ENCODE results near the gene SLC35F6.

SLC35F6 gene

GRCh38 chr2:26772064-26773001 lies 8.2 kb downstream of the SLC35F6 start:
- TF ChIP-seq CTCF (IDR thresholded peaks at IDR 0.05; ENCODE audit: insufficient read depth, low read depth, low read length, missing control alignments): no peak
- H3K4me3 ChIP-seq (ENCODE audit: low read depth, low read length): no peak overlapping the region
- no peak for DNase-seq (ENCODE audit: low read depth)

- H3K4me3 ChIP-seq (ENCODE audit: low read depth, low read length): no peak overlapping the region
- no peak for DNase-seq (ENCODE audit: low read depth)
- no peak for TF ChIP-seq CTCF (IDR thresholded peaks at IDR 0.05; ENCODE audit: insufficient read depth, low read depth, low read length, missing control alignments)
These were observed 12.2 kb downstream of the SLC35F6 start for GRCh38 chr2:26776195-26776800.

DNA sequence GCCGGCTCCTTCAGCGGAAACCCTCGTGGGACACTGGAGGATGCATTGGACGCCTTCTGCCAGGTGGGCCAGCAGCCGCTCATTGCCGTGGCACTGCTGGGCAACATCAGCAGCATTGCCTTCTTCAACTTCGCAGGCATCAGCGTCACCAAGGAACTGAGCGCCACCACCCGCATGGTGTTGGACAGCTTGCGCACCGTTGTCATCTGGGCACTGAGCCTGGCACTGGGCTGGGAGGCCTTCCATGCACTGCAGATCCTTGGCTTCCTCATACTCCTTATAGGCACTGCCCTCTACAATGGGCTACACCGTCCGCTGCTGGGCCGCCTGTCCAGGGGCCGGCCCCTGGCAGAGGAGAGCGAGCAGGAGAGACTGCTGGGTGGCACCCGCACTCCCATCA lies 14.0 kb downstream of the SLC35F6 start:
- DNase-seq (ENCODE audit: low read depth): no peak
- TF ChIP-seq CTCF (IDR thresholded peaks at IDR 0.05; ENCODE audit: insufficient read depth, low read depth, low read length, missing control alignments): no peak
- no peak overlapping the region for H3K4me3 ChIP-seq (ENCODE audit: low read depth, low read length)

DNA sequence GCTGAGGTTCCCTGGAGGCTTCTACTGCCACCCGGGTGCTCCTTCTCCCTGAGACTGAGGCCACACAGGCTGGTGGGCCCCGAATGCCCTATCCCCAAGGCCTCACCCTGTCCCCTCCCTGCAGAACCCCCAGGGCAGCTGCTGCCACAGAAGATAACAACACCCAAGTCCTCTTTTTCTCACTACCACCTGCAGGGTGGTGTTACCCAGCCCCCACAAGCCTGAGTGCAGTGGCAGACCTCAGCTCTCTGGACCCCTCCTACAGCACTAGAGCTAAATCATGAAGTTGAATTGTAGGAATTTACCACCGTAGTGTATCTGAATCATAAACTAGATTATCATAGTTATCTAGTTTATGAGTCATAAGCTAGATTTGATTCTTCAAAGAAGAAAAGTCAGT lies 14.4 kb downstream of the SLC35F6 start:
- DNase-seq (ENCODE audit: low read depth): no peak
- no peak overlapping the region for H3K4me3 ChIP-seq (ENCODE audit: low read depth, low read length)
- no peak for TF ChIP-seq CTCF (IDR thresholded peaks at IDR 0.05; ENCODE audit: insufficient read depth, low read depth, low read length, missing control alignments)

DNA sequence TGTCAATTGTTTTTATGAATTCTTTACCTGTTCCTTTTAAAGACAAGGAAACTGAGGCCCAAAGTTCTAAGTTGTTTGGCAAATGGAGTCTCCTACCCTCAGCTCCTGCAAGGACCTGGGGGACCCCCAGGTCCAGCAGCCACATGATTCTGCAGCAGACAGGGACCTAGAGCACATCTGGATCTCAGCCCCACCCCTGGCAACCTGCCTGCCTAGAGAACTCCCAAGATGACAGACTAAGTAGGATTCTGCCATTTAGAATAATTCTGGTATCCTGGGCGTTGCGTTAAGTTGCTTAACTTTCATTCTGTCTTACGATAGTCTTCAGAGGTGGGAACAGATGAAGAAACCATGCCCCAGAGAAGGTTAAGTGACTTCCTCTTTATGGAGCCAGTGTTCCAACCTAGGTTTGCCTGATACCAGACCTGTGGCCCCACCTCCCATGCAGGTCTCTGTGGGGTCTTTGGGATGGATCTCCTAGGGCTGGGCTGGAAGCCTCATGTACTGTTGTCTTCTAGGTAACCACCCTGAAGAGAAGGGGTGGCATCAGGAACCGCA lies 16.2 kb downstream of the SLC35F6 start:
- no peak for TF ChIP-seq CTCF (IDR thresholded peaks at IDR 0.05; ENCODE audit: insufficient read depth, low read depth, low read length, missing control alignments)
- DNase-seq (ENCODE audit: low read depth): no peak
- no peak overlapping the region for H3K4me3 ChIP-seq (ENCODE audit: low read depth, low read length)

GRCh38 chr2:26782876-26783704 lies 19.0 kb downstream of the SLC35F6 start:
- TF ChIP-seq CTCF (IDR thresholded peaks at IDR 0.05; ENCODE audit: insufficient read depth, low read depth, low read length, missing control alignments): no peak
- H3K4me3 ChIP-seq (ENCODE audit: low read depth, low read length): no peak overlapping the region
- DNase-seq (ENCODE audit: low read depth): no peak
